GM19438 (cell line): ENCODE measurements around the gene COL16A1.

Source experiments
- ATAC-seq: cut with Tn5 transposase; IDR thresholded peaks from one replicate; pipeline ENCODE4 v1.9.1; 2021; ENCODE audit warnings: low read depth; ENCODE audit not compliant: unreplicated experiment

Gene COL16A1

GRCh38 chr1:31689854-31690253, 14.0 kb downstream of the COL16A1 start:
- ATAC-seq: no peak

- no peak for ATAC-seq
Observed at GRCh38 chr1:31689379-31689778, 14.4 kb downstream of the COL16A1 start.

- no peak for ATAC-seq
Observed at GRCh38 chr1:31688233-31688918, 15.4 kb downstream of the COL16A1 start.

- no peak for ATAC-seq
Observed at GRCh38 chr1:31687601-31688000, 16.2 kb downstream of the COL16A1 start.

- no peak for ATAC-seq
Observed at GRCh38 chr1:31685795-31686194, 18.0 kb downstream of the COL16A1 start.

- no peak for ATAC-seq
Observed at GRCh38 chr1:31683997-31684396, 19.8 kb downstream of the COL16A1 start.

GRCh38 chr1:31681415-31681814, 22.4 kb downstream of the COL16A1 start:
- no peak for ATAC-seq

GRCh38 chr1:31679676-31680230, 24.1 kb downstream of the COL16A1 start:
- ATAC-seq: no peak

- ATAC-seq: no peak
Observed at GRCh38 chr1:31679091-31679490, 24.7 kb downstream of the COL16A1 start.

- ATAC-seq: no peak
Observed at GRCh38 chr1:31678681-31679080, 25.1 kb downstream of the COL16A1 start.

GRCh38 chr1:31677949-31678348, 25.9 kb downstream of the COL16A1 start:
- no peak for ATAC-seq

GRCh38 chr1:31677401-31677800, 26.4 kb downstream of the COL16A1 start:
- no peak for ATAC-seq

GRCh38 chr1:31675756-31676155, 28.1 kb downstream of the COL16A1 start:
- no peak for ATAC-seq

GRCh38 chr1:31675161-31675560, 28.7 kb downstream of the COL16A1 start:
- ATAC-seq: no peak

GRCh38 chr1:31674626-31675025, 29.2 kb downstream of the COL16A1 start:
- ATAC-seq: no peak

GRCh38 chr1:31673433-31673832, 30.4 kb downstream of the COL16A1 start:
- ATAC-seq: no peak

GRCh38 chr1:31672986-31673385, 30.8 kb downstream of the COL16A1 start:
- no peak for ATAC-seq

GRCh38 chr1:31671561-31672201, 32.1 kb downstream of the COL16A1 start:
- no peak for ATAC-seq

GRCh38 chr1:31671147-31671546, 32.7 kb downstream of the COL16A1 start:
- ATAC-seq: no peak

- no peak for ATAC-seq
Observed at GRCh38 chr1:31670593-31670964, 33.2 kb downstream of the COL16A1 start.

GRCh38 chr1:31669786-31670592, 33.8 kb downstream of the COL16A1 start:
- ATAC-seq: no peak
